Bronchial epithelial cell (primary cell): ENCODE measurements around the gene ZNF154. TPM values are rescaled to one million over a fixed set of nuclear protein-coding genes. Genes with fewer than 3 reads are reported as not detected.

Experiments used
- DNase-seq: peaks from one replicate; pipeline ENCODE4 v3.0.0-alpha.2; 2010; ENCODE audit warnings: low read depth
- FAIRE-seq: peaks from 2 replicates; lab custom pipeline; 2011; peaks lifted over from hg19 to GRCh38; lab: Jason Lieb, UNC
- H3K27me3 ChIP-seq: 2 replicates; pipeline ENCODE4 v1.5.1; 2011; ENCODE audit warnings: low read length; ENCODE audit not compliant: control insufficient read depth, insufficient read depth
- H3K36me3 ChIP-seq: 2 replicates; pipeline ENCODE4 v1.5.1; 2011; ENCODE audit warnings: low read length; ENCODE audit not compliant: control insufficient read depth, insufficient read depth
- H3K4me3 ChIP-seq: 2 replicates; pipeline ENCODE4 v1.5.1; 2011; ENCODE audit warnings: mild to moderate bottlenecking, low read depth, low read length, control low read depth
- CTCF ChIP-seq: IDR thresholded peaks from 2 replicates; pipeline ENCODE4 v1.5.1; 2011; ENCODE audit warnings: mild to moderate bottlenecking, moderate library complexity, low read length, control low read depth, inconsistent platforms; ENCODE audit not compliant: insufficient read depth, severe bottlenecking
- total RNA-seq: library from RNA; depleted of rRNA; stranded (reverse); fragments of >200 nt; gene quantifications from 2 replicates; pipeline ENCODE4 v1.2.1, GENCODE V29; 2014

Gene ZNF154
- total RNA-seq, 1 donor from 2014 or later, result 0.53 TPM

GRCh38 chr19:57648331-57649003, 60.5 kb downstream of the ZNF154 start:
- Histone ChIP-seq H3K36me3 (no peaks in the 10 kb centered on the region), H3K27me3 (no peaks in the 10 kb centered on the region), H3K4me3 (no peak overlapping the region)
- FAIRE-seq (peak; percentile 66), DNase-seq (no peak)
- TF ChIP-seq CTCF, result no peak

Other genes starting within 250 kb of the ZNF154 start
- 11.8 and 24.3 TPM in 2 replicates for gene ZNF772, start 231.6 kb downstream of the ZNF154 start, total RNA-seq
- gene ZNF419, start 221.5 kb downstream of the ZNF154 start, total RNA-seq, result 17.6 and 33.8 TPM in 2 replicates
- 20.5 and 31.7 TPM in 2 replicates for gene ZNF773, start 209.3 kb downstream of the ZNF154 start, total RNA-seq
- gene ZNF549, start 181.8 kb downstream of the ZNF154 start, total RNA-seq, result 6.9 and 7.6 TPM in 2 replicates
- 6.3 and 9.7 TPM in 2 replicates for gene ZNF550, start 149.3 kb downstream of the ZNF154 start, total RNA-seq
- gene ZNF416, start 130.3 kb downstream of the ZNF154 start, total RNA-seq, result 5.5 and 7.4 TPM in 2 replicates
- gene ZIK1, start 125.1 kb downstream of the ZNF154 start, total RNA-seq, result 7.4 and 8.4 TPM in 2 replicates
- 3.7 and 3.9 TPM in 2 replicates for gene ZNF530, start 109.3 kb downstream of the ZNF154 start, total RNA-seq
- 17.1 and 23.2 TPM in 2 replicates for gene ZNF134, start 95.0 kb downstream of the ZNF154 start, total RNA-seq
- gene ZNF211, start 76.0 kb downstream of the ZNF154 start, total RNA-seq, result 11.1 and 13.8 TPM in 2 replicates
- gene ZSCAN4, start 40.3 kb downstream of the ZNF154 start, total RNA-seq, result 0.13 TPM in 1 of 2 replicates, not detected in the other
- 6.5 and 6.8 TPM in 2 replicates for gene ZNF551, start 27.2 kb downstream of the ZNF154 start, total RNA-seq
- 5.8 and 7.3 TPM in 2 replicates for gene ZNF671, start 18.4 kb upstream of the ZNF154 start, total RNA-seq
- gene ZNF776, start 37.6 kb upstream of the ZNF154 start, total RNA-seq, result 12.4 and 14.0 TPM in 2 replicates
- gene ZNF586, start 60.5 kb upstream of the ZNF154 start, total RNA-seq, result 11.6 and 16.1 TPM in 2 replicates
- gene ZNF552, start 105.7 kb upstream of the ZNF154 start, total RNA-seq, result 7.0 and 8.2 TPM in 2 replicates
- gene ZNF587B, start 121.1 kb upstream of the ZNF154 start, total RNA-seq, result 19.8 and 36.1 TPM in 2 replicates
- 11.8 and 19.5 TPM in 2 replicates for gene ZNF587, start 140.7 kb upstream of the ZNF154 start, total RNA-seq
- gene ZNF814, start 179.8 kb upstream of the ZNF154 start, total RNA-seq, result 6.4 and 6.8 TPM in 2 replicates
- 14.2 and 15.5 TPM in 2 replicates for gene ZNF417, start 207.4 kb upstream of the ZNF154 start, total RNA-seq
- gene ZNF418, start 226.2 kb upstream of the ZNF154 start, total RNA-seq, result 5.5 and 6.1 TPM in 2 replicates
- 8.3 and 8.4 TPM in 2 replicates for gene ZNF256, start 238.5 kb upstream of the ZNF154 start, total RNA-seq